ENCODE results near the gene SYT1. TPM values are rescaled to one million over a fixed set of nuclear protein-coding genes. Genes with fewer than 3 reads are reported as not detected.
A peak's percentile ranks its signal among the peaks of the same experiment; 100 is the strongest.

Gene SYT1
- total RNA-seq, 1 donor from 2014 or later, result 8.4 TPM

DNA sequence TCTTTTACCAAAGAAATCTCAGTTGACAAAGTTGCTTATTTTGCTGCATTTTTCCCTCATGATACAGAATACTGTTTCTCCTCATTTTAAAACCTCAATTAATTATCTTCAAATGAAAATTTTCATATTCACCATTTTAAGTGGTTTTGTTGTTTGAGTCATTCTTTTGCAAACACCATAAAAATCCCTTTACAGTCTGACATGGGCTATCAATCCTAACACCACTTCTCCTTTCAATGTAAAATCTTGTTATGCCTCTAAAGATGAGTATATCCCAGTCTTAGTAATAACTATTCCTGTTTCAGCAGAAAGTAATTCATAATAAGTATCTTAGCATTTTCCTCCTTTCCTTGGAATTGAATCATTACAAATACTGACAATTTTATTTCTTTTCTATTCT lies 192.2 kb downstream of the SYT1 start:
- DNase-seq (ENCODE audit: low spot score), result no peak

DNA sequence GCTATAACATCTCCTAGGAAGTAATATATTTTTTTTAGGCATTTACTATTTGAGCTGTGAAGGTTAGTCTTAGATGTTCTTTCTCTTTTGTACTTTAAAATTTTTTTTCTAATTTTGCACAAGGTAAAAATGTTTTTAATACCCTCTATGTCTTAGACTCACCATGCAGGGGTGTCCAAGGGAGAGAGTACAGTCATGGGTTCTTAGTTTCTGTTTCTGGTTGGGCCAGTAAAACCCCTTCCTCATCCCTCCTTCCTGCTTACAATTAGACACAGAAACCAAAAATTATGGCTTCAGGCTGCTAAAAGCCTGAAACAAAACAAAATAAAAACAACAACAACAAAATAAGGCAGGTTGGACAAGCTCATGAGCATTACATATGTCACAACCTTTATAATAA lies 193.0 kb downstream of the SYT1 start:
- DNase-seq (ENCODE audit: low spot score), result no peak

DNA sequence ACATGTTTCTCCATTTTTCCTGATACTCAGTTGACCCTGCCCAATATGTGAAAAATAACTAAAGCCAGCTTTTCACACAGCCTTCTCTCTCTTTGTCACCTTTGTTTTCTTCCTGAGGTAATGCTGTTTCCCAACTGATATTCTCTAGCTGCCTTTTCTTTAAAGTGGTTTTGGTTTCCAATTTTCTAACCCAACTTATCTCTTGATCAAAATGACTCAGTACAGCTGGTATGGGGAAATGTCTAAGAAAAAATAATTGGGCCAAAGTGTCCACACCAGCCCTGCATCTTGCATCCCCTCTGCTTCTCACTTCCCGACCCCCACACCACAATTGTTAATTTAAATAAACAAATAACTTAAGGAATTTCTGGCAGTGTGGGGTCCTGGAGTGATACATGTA lies 193.8 kb downstream of the SYT1 start:
- DNase-seq (ENCODE audit: low spot score), result no peak

DNA sequence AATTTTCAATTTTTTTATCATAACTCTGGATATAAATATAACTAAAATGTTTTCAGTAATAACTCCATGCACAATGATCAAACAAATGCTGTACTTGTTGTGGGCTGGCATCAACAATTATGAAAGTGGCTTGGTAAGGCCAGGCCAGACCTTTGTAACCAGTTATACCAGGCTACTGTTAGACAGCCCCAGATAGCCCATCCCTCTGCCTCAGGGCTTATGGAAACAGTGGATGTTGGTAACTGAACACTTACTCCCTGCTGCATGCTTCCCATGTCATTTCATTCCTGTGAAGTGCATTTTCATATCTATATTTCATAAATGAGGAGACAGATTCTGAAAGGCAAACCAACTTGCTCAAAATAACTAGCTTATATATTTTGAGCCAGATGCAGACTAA lies 195.0 kb downstream of the SYT1 start:
- DNase-seq (ENCODE audit: low spot score), result no peak

DNA sequence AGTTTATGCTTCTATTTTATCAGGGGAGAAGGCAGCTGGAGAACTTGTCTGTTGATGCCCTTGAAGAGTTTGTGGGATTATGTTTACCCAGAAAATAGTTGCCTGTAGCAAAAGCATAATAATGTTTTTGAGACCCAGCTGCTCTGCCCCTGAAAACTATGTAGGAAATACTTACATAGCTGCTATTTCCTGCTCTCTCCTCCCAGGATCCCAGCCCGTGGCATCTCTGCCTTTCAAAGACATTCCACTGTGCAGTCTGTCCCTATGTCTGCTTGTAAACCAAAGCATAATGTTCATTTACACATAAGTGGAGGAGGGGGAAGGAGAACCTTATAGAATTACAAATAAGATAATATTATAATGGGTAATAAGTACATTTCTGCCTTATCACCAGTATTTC lies 198.7 kb downstream of the SYT1 start:
- DNase-seq (ENCODE audit: low spot score), result peak; percentile 5

DNA sequence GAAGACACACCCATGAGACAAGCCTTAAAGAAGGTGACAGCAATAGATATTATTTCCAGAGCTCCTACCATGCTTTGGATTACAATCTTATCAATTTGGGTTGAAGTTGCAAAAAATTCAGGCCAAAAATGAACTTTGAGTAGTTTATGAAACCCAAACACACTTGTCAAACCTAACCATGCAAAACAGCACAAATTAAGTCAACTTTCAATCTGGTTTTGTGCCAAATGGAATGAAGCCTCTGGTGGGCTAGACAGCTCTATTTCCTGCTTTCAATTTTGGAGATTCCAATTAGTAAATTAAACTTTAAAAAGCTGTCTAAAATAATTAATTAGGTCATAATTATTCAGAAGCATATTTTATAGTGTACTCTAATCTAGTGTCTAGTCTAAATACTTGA lies 203.4 kb downstream of the SYT1 start:
- DNase-seq (ENCODE audit: low spot score), result no peak

DNA sequence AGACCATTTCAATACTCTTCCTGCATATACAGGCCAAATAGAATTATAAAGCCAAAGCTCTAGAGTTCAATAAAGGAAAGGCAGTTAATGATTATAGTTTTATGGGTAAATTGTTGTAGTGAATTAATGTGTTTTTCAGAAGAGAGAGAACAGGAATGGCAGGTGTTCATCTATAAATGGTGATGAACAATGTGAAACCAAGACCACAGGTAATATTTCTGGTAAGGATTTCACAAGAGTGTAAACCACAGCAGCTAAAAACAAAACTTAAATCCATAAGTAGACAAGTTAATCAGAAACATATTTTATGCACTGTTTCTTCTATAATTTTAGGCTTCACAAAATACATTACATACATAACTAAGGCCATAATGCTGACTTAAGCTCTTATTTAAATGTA lies 204.4 kb downstream of the SYT1 start:
- no peak for DNase-seq (ENCODE audit: low spot score)

DNA sequence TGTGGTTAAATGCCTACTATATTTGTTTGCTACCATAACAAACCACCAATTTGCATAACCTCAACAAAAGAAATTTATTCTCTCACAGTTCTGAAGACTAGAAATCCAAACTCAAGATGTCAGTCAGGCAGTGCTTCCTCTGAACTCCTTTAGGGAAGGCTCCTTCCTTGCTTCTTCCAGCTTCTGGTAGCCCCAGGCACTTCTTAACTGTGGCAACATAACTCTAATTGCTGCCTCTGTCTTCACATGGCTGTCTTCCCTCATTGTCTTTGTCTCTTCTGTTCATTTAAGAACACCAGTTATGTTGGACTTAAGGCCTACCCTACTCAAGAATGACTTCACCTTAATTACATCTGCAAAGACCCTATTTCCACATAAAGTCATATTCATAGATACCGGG lies 206.9 kb downstream of the SYT1 start:
- no peak for DNase-seq (ENCODE audit: low spot score)

DNA sequence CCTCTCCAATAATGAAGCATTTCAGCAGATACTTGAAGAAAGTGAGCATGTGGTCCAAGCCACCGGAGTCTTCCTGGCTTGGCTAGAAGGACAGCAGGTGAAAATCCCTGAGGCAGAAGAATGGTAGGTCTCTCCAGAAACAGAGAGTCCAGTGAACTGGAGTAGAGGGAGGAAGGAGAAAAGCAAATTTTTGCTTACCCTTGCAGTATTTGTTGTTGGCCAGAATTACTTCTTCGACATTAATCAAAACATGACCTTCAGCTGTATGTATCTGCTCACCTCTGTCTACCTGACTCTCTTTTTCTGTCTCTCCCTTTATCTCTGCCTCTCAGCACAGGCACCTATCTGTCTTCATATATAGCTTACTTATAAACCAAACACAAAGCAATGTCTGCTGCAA lies 208.9 kb downstream of the SYT1 start:
- no peak for DNase-seq (ENCODE audit: low spot score)

DNA sequence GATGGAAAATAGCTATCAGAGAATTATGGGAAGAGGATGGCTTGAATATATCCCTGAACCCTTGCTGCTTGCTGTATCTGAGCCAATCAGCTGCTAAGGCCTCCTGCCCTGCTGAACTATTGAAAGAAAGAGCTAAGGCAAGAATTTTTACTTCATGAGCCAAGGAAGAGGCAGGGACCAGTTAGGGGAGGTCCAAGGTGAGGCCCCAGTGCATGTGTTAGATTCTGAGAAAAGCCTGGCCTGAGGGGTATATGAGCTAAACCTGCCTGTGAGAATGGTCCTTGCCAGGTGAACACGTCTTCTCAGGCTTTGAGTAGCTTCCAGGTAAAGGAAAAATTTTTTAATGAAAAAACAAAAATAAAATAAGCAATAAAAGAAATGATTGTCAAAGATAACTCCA lies 218.0 kb downstream of the SYT1 start:
- DNase-seq (ENCODE audit: low spot score), result no peak

DNA sequence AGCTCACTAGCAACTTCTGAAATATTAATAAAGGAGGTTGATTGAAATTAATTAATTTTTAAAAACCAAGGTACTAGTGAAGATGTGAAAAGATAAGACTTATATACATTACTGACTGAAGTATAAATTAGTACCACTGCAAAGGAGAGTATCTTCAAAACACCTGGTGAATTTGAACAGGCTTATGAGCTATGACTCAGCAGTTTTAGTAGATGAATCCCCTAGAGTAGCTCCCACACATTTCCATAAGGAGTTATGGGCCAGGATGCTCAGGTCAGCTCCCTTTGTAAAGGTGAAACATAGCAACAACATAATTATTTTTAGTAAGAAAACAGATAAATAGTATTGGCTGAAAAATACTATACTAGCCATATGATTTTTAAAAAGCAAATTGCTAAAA lies 218.6 kb downstream of the SYT1 start:
- DNase-seq (ENCODE audit: low spot score), result no peak

DNA sequence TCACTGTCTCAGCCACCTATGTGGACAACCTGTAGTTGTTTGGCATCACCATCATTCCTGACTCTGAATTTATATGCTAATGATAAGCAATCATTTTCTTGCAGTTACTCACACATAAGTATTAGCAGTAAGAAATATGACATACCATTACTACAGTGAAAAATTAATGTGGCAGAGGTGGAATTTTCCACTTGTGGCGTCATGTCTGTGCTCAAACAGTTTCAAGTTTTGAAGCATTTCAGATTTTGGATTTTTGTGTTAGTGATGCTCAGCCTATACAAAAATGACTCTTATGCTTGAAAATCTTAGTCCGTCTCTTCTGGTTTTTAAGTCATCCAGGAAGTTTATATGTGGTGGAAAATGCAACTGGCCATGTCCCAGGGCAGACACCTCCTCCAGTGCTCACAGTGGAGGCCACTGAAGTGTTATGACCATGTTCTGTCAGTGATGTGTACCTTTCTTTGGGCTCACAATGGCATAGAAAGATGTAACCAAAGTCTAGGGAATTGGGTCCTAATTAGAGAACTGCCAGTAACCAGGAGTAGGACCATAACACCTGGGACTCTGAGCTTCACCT lies 220.6 kb downstream of the SYT1 start:
- no peak for DNase-seq (ENCODE audit: low spot score)

DNA sequence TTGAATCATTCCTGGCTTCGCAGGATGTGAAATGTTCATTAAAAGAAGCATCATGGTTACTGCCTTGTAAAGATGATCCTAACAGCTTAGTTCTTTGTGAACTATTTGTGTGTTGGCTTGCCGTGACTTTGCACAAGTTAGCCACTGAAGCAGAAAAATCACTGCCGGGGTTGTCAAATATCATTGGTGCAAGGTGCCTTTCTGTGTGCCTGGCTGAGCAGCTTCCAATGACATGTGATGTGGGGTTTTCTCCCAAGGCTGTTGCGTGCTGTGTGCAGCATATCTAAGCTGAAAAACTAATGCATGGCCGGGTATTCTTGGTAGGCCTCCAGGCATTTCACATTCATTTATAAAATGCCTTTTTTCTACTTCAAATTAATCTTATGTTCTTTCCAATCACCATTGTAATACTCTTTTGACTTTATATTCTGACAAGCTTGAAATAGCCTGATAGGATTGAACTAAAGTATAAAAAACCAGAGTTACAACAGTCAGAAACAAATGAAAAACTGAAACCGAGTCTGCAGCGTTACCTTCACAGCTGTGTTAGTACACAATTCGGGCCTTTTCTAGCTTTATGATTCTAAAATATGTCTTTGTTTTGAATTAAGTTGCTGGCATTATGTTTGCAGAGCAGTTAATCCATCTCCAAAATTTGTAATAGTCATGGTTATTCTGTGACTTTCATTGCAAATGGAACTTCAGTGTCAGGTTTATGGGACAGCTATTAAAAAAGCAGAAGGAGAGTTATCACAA lies 222.1 kb downstream of the SYT1 start:
- DNase-seq (ENCODE audit: low spot score), result no peak

DNA sequence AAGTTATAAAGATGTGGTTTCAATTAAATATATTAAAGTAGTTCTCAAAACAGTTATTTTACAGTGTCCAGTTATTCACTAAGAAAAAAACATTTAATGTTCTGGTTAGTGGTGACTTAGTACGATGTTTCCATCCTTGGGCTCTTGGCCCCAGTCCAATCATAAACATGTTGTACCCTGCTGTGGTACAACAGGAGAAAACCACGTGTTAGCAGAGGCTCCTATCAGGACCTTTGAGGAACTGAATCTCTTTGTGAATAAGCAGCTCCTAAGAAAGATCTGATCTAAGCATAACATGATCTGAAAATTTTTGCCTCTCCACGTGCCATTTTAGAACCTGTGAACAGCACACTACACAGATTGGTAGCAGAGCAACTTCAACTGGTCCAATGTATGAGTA lies 234.0 kb downstream of the SYT1 start:
- no peak for DNase-seq (ENCODE audit: low spot score)

DNA sequence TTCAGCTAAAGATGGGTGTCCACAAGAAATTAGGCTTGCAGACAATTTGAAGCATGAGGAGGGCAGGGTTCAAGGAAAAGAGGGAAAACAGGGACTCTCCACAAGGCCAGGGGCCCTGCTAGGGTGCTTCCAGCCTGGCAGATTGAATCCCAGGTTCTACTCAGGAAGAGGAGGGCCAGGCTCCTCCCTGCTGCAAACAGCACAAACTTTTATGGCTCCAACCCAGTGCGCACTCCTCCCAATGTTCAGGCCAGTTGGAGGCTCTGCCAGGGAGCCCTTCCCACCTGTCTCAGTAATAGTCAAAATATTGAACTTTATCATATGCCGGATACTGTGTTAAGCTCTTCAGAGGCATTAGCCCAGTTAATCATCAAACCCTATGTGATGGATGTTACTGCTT lies 244.4 kb downstream of the SYT1 start:
- DNase-seq (ENCODE audit: low spot score), result no peak

DNA sequence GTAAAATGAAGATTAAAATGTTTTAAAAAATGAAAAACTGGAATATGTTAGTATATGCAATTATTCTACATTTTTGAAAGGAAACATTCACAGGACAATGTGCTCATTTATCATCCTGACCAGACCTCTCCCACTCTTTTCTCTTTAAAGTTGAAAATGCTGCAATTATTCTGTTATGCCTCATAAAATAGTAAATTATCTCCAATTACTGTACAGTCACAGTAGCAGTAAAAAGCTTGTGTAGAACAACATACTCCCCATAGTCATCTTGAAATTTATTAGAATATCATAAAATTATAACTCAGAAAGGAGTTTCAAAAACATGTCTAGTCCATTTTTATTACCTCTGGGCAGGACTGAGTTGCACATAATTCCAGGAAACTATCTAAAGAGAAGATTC lies 250.3 kb downstream of the SYT1 start:
- no peak for DNase-seq (ENCODE audit: low spot score)

DNA sequence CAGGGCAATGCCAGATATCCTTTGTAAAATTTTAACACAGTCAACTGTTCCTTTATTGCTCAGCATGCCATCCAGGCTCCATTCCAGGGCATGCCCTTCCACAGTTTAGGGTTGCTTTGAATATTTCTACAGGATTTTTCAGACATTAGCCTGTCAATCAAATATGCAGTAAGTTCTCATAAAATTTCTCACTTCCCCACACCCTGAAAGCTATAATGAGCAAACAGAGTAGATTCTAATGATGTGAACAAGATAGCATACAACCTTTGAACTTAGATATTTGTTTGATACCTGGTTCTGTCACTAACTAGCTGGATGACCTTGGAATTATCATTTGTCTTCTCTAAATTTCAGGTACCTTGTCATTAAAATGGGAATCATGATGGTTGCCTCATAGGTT lies 251.2 kb downstream of the SYT1 start:
- no peak for DNase-seq (ENCODE audit: low spot score)

DNA sequence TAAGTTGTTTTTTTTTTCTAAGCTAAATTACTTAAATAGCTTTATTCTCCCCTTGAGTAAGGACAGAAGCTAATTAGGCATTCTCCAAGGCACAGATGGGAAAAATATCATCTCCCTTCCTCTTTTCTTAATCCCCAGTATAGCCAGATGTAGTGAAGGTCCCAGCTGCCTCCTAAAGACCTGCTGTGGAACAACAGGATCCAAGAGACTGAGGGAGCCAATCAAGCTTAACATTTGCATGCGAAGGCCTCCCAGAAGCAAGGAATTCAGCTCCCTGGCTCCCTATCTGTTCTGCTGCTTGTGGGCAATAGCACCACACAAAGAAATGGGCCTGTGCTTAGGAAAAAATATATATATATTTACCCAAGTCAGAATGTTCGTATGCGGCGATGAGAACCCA lies 255.2 kb downstream of the SYT1 start:
- no peak for DNase-seq (ENCODE audit: low spot score)

DNA sequence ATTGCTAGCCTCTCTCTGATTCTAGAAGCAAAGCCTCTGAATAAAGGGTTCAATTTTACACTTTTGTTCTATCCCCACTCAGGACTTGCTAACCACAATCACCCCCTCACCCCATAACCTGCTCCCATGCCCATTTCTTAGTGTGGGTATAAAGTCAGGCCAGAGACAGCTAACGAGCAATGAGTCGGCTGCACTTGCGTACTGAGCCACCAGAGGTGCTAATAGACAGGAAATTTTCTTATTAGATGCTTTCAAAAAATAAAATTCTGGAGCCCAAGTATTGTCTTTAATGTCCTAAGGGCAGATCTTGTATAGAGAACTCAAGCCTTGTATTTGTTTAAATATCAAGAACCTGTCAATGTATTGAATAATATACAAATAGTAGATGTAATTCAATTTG lies 256.9 kb downstream of the SYT1 start:
- no peak for DNase-seq (ENCODE audit: low spot score)

DNA sequence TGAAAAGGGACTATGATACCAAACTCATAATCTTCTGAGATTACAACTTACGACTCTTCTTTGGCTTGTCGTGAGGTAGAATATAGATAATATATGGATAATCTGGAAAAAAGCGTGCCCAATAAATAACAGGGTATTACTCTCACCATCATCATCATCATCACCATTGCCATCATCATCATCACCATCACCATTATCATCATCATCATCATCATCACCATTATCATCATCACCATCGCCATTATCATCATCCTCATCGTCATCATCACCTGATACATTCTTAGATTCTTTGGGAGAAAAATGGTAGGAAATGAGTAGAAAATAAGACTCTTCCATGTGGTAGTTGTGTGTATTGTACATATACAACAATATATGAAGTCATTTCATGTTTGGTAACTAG lies 259.8 kb downstream of the SYT1 start:
- no peak for DNase-seq (ENCODE audit: low spot score)

DNA sequence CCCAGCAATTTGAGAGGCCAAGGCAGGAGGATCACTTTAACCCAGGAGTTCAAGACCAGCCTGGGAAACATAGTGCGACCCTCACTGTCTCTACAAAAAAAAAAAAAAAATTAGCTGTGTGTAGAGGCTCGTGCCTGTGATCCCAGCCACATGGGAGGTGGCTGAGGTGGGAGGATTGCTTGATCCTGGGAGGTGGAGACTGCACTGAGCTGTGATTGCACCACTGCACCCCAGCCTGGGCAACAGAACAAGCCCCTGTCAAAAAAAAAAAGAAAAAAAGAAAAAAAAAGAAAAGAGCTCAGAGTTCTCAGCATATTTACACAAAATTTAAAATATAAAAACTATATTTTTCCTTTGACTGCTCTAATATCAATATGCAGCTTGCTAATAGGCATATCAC lies 260.8 kb downstream of the SYT1 start:
- no peak for DNase-seq (ENCODE audit: low spot score)

DNA sequence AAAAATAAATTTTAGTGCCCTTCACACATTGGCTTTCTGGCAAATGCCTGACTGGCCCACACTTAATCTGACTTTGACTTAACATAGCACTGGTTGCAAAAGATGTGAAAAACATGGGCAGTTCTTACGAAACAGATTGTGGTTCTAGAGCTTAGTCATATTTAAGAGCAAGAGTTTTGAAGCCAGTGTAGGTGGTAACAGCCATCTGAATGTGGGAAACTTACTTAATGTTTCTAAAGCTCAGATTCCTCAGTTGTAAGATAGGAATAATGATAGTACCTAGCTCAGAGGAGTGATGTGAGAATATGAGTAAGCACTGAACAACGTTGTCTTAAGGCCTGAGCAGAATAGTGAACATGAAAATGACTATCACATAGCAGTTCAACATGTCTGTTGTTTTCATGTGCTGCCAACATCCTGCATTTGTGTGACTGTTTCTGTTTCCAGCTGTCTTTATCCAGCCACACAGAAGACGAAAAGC lies 262.7 kb downstream of the SYT1 start:
- no peak for DNase-seq (ENCODE audit: low spot score)

DNA sequence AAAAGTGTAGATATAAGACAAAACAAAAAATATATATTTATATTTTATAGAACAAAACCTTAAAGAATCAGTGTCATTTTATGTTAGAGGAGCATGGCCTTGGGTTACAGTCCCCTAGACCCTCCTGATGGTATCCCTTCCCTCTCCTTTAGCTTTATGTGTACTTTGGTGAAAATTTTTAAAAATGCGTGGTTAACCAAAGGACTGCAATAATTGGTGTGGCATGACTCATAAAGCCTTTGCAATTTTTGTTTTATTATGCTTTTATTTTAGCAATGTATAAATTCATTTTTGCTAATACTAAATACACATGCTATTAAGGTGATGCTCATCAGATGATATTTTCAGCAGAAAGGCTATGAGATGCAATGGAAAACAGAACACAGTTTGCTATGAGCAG lies 264.4 kb downstream of the SYT1 start:
- no peak for DNase-seq (ENCODE audit: low spot score)

DNA sequence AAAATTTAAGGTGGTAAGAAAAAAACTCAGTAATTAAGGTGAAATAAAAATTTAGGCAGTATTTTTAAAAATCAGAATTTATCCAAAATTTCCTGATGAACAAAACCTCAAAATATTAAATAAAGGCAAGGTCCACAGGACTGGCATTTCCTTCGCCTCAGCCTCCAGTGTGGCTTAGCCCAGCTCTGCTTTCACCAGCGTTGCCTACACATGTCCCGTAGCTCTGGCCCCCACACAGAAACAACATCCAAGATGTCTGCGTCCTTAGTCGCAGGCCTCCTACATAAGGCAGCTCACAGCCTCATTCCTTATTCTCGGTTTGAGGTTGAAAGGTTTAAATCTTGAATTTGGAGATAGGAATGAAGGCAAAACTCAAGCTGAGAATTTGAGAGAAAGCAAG lies 274.3 kb downstream of the SYT1 start:
- no peak for DNase-seq (ENCODE audit: low spot score)

Measured in umbilical cord (tissue), 2 donors.